ENCODE data around the gene RPN2. TPM values are rescaled to one million over a fixed set of nuclear protein-coding genes. Genes with fewer than 3 reads are reported as not detected.

Gene RPN2
- total and polyA plus RNA-seq, 2 of the 13 experiments (the other 11 are each of a cell fraction or from before 2014, with no cell fraction given): 587 to 1,818 TPM

DNA sequence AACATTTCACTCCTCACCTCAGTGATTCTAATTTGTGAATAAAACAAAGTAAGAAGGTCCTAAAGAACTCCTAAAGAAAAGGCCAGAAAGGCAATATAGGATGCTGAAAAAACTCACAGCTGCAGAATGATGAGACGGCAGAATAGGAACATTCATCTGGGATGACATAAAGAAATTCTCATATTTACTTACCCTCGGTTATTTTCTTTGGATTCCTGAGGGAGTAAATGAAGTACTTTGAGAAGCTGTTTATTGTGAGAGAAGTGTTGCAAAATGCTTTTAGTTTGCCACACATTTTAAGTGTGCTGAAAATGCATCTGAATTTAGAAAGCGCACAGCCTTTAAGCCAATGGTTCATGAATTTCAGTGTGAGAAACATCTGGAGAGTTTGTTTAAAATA is 47.6 kb upstream of the RPN2 start:
- Histone ChIP-seq H3K4me3 (replicated peaks in 1 of 3; ENCODE audit: insufficient read depth in 1 of 3, low read depth in 2 of 3, low read length in 3 of 3) (no peak overlapping the region), H2AFZ (ENCODE audit: low read length) (no peak overlapping the region), H3K27me3 (ENCODE audit: control insufficient read depth in 1 of 2, insufficient read depth in 2 of 2, low read length in 2 of 2) (no peaks in the 10 kb centered on the region), H3K9me3 (ENCODE audit: low read length) (no peaks in the 10 kb centered on the region), H3K4me2 (ENCODE audit: low read depth, low read length) (no peak overlapping the region), H3K4me1 (ENCODE audit: insufficient read depth, low read length) (peaks cover 9% of the 10 kb centered on the region), H4K20me1 (ENCODE audit: insufficient read depth, low read length) (no peaks in the 10 kb centered on the region), H3K36me3 (replicated peaks in 1 of 2; ENCODE audit: control insufficient read depth in 1 of 2, insufficient read depth in 2 of 2, low read length in 2 of 2) (no peaks in the 10 kb centered on the region), H3K79me2 (ENCODE audit: insufficient read depth, low read length) (no peaks in the 10 kb centered on the region), H3K27ac (ENCODE audit: extremely low read length, insufficient read depth, low read length) (no peak overlapping the region), H3K9ac (ENCODE audit: insufficient read depth, low read depth, low read length) (no peak overlapping the region)
- intact Hi-C loops (cut with micrococcal nuclease; ENCODE audit: unreplicated experiment): no loop called here
- no peak for FAIRE-seq
- ATAC-seq: no peak
- in situ Hi-C loops (cut with HindIII; ENCODE audit: extremely low pct_ligation_motif_present, low pct_unique_long_range_greater_than_20kb): no loop called here
- CTCF ChIA-PET (ENCODE audit: low intra/inter-chr PET ratio, low total read pairs): no interaction called here
- POLR2A ChIA-PET: no interaction called here
- TF ChIP-seq XBP1 (CRISPR knock-in tag; IDR thresholded peaks at IDR 0.05) (no peak), MAFF (IDR thresholded peaks at IDR 0.05; ENCODE audit: low read depth, low read length) (peak; percentile 6; the same call in 1 of the 2 replicates), MAFK (conservative IDR thresholded peaks at IDR 0.05 in 1 of 2, IDR thresholded peaks at IDR 0.05 in 1 of 2; ENCODE audit: low read length in 2 of 2) (peak; percentile 44 to 52; a peak in 3 of 4 replicates)
- no peak for DNase-seq (ENCODE audit: low spot score)
- 65% methylated on average over 3 of the region's 3 CpGs for WGBS (ENCODE audit: low lambda C conversion rate)
- BruUV-seq (replicated peaks): no TSS peak

GRCh38 chr20:37133952-37134351 is 45.2 kb upstream of the RPN2 start:
- CTCF ChIA-PET (ENCODE audit: low intra/inter-chr PET ratio, low total read pairs): no interaction called here
- Histone ChIP-seq H3K9me3 (ENCODE audit: low read length) (no peaks in the 10 kb centered on the region), H3K79me2 (ENCODE audit: insufficient read depth, low read length) (no peaks in the 10 kb centered on the region), H4K20me1 (ENCODE audit: insufficient read depth, low read length) (no peaks in the 10 kb centered on the region), H3K36me3 (replicated peaks in 1 of 2; ENCODE audit: control insufficient read depth in 1 of 2, insufficient read depth in 2 of 2, low read length in 2 of 2) (no peaks in the 10 kb centered on the region), H3K27me3 (ENCODE audit: control insufficient read depth in 1 of 2, insufficient read depth in 2 of 2, low read length in 2 of 2) (no peaks in the 10 kb centered on the region), H3K9ac (ENCODE audit: insufficient read depth, low read depth, low read length) (no peak overlapping the region), H2AFZ (ENCODE audit: low read length) (no peak overlapping the region), H3K27ac (ENCODE audit: extremely low read length, insufficient read depth, low read length) (no peak overlapping the region), H3K4me1 (ENCODE audit: insufficient read depth, low read length) (peaks cover under 1% of the 10 kb centered on the region), H3K4me3 (replicated peaks in 1 of 3; ENCODE audit: insufficient read depth in 1 of 3, low read depth in 2 of 3, low read length in 3 of 3) (no peak overlapping the region), H3K4me2 (ENCODE audit: low read depth, low read length) (no peak overlapping the region)
- intact Hi-C loops (cut with micrococcal nuclease; ENCODE audit: unreplicated experiment) (no loop called here), in situ Hi-C loops (cut with HindIII; ENCODE audit: extremely low pct_ligation_motif_present, low pct_unique_long_range_greater_than_20kb) (no loop called here)
- POLR2A ChIA-PET: no interaction called here
- no peak for ATAC-seq
- no TSS peak for BruUV-seq (replicated peaks)
- no peak for FAIRE-seq
- WGBS (ENCODE audit: low lambda C conversion rate): 91% methylated on average over 2 of the region's 2 CpGs
- no peak for DNase-seq (ENCODE audit: low spot score)
- TF ChIP-seq POLR2G (IDR thresholded peaks at IDR 0.05; ENCODE audit: low read depth, low read length): no peak
- no peak for TF ChIP-seq MTF1 (CRISPR knock-in tag; IDR thresholded peaks at IDR 0.05)
- no peak for TF ChIP-seq KAT7 (CRISPR knock-in tag; IDR thresholded peaks at IDR 0.05; ENCODE audit: borderline replicate concordance)
- no peak for TF ChIP-seq HMGXB4 (CRISPR knock-in tag; IDR thresholded peaks at IDR 0.05; ENCODE audit: borderline replicate concordance in 1 of 2, low read depth in 1 of 2)
- TF ChIP-seq ELF3 (CRISPR knock-in tag; IDR thresholded peaks at IDR 0.05): no peak
- no peak for TF ChIP-seq TOPORS (CRISPR knock-in tag; IDR thresholded peaks at IDR 0.05)
- TF ChIP-seq ZNF33B (CRISPR knock-in tag; IDR thresholded peaks at IDR 0.05): no peak
- no peak for TF ChIP-seq THRA (CRISPR knock-in tag; IDR thresholded peaks at IDR 0.05; ENCODE audit: borderline replicate concordance)
- TF ChIP-seq HCFC1 (IDR thresholded peaks at IDR 0.05; ENCODE audit: low read depth, low read length): no peak
- TF ChIP-seq NFE2 (CRISPR knock-in tag; IDR thresholded peaks at IDR 0.05): no peak
- TF ChIP-seq, protein P1, sequence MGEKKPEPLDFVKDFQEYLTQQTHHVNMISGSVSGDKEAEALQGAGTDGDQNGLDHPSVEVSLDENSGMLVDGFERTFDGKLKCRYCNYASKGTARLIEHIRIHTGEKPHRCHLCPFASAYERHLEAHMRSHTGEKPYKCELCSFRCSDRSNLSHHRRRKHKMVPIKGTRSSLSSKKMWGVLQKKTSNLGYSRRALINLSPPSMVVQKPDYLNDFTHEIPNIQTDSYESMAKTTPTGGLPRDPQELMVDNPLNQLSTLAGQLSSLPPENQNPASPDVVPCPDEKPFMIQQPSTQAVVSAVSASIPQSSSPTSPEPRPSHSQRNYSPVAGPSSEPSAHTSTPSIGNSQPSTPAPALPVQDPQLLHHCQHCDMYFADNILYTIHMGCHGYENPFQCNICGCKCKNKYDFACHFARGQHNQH (CRISPR knock-in tag; IDR thresholded peaks at IDR 0.05): no peak

Data from HepG2 (cell line).